T-helper 1 cell treated with Interleukin-12 subunit alpha and Interleukin-12 subunit beta and Interleukin-4 antibody, amounts not matched to agents 30 ng/mL and 1 ng/mL, for 36 hours (primary cell): Measurements from ENCODE around the gene PPP2R3A. TPM values are rescaled to one million over a fixed set of nuclear protein-coding genes. Genes with fewer than 3 reads are reported as not detected.

Source experiments
- intact Hi-C: fragments of 100-400 bp; cut with micrococcal nuclease; formaldehyde crosslinking; loops from one replicate; pipeline ENCODE4 v1.15.1; 2024
- total RNA-seq: library from RNA; stranded (reverse); gene quantifications from 2 replicates; pipeline ENCODE4 v1.2.3, GENCODE V29; 2022

PPP2R3A gene
- total RNA-seq, 1 donor from 2014 or later = not detected

DNA sequence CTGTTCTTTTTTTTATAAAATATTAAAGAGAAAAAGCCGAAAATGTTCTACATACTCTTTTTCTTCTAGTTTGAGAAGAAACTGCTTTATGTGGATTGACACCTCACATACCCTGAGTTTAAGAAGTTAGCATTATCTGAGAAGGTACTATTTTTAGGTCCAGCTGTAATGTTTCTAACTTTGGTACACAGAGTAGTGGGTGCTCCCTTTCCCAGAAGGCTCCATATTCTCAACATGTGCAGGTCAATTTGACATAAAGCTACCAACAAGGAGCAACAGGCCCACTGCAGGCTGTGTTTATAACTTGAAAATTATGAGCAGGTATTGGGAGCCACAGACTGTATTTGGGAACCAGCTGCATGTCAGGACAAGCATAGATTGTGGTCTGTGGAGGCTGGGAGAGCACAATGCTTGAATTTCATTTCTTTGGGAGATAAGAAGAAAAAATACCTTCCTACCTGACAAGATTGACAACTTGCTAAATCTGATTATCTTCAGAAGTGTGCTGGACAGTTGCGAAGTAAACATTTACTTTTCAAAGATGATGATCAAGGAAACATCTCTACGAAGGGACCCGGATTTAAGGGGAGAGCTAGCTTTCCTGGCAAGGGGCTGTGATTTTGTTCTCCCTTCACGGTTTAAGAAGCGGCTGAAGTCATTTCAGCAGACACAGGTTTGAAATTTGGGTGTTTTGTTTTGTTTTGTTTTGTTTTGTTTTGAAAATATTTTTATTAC, 57.2 kb downstream of the PPP2R3A start:
- intact Hi-C loops = no loop called here

DNA sequence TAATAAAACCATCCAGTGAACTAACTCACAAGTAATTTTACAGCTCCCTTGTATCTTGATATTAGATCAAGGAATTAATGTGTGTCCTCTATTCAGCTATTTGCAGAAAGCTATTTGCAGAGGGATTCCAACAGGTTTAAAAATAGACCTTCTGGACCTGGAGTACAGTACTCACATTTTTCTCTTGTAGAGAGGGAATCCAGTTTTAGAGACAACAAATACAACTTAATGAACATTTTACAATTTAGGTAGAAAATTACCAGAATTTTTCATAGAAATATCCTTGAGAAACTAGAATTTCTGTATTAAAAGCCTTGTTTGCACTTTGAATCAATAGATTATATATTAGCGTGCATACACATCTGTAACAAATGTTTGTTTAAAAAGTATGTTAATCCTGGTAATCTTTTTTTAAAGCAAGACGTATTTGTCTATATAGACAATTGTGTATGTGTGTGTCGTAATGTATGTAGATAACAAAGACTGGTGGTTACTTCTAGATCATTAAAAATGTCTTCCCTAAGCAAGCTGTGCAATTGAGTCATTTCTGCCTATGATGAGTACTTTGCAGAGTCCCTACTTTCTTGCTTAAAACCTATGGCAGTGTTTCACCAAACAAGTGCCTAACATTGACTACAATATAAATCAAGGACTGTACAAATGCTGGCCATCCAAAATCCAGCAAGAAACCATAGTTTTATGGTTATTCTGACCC, 57.9 kb downstream of the PPP2R3A start:
- intact Hi-C loops = no loop called here

DNA sequence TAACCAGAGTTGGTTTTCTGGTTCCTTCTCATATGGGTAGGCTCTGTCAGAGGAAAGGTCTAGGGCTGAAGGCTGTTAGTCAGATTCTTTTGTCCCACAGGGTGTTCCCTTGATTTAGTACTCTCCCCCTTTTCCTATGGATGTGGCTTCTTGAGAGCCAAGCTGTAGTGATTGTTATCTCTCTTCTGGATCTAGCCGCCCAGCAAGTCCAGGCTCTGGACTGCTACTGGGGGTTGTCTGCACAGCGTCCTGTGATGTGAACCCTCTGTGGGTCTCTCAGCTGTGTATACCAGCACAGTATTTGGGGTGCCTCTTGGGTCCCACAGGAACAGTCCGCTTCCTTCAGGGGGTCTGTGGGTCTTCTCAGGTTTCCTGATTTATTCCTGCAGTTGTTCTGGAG, 70.8 kb downstream of the PPP2R3A start:
- intact Hi-C loops = no loop called here

DNA sequence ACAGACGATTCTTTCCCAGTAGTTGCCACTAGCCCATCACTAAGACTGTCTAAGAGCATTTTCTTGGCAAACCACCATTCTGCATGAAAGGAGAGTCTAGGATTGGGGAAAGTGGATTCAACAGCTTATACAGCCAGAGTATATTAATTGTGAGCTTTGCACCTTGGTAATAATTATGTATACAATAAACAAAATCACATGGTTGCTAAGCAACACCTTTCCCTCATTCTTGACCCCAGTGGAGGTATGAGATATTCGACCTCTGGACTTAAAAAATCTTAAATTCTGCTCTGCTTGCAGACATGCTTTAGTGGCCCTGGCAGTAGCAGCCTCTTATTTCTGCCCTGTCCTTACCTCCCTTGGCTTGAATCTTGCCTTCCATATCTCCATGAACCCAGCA, 73.1 kb downstream of the PPP2R3A start:
- intact Hi-C loops = no loop called here

DNA sequence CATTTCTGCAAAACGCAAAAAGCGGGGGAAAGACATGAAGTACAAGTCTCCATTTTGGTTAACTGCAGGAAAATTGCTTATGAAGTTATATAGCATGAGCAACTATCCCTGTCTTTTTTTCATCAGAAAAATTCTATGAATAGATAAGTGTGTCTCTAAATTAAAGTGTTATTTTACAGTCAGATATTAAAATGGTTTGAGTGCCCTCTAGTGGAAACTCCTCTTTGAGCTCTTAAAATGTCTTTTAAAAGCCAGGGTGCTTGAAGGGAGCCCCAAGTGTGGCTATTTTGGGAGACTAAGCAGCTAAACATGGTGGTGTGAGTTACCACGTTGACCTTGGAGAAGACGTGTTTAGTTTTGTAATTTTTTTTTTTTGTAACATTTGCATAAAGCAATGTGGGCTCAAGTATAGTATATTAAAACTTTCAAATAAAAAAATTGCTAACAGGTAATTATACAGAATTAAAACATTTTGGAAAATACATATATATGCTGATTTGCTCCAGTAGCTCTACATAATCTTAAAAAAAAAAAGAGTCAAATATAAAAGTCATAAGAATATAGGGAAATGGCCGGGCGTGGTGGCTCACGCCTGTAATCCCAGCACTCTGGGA, 77.2 kb downstream of the PPP2R3A start:
- intact Hi-C loops = loop anchor here (1.0 to 5.0 kb wide), 3 partner anchors 145 to 1442 kb away; partner anchors contain the start of gene EPHB1

DNA sequence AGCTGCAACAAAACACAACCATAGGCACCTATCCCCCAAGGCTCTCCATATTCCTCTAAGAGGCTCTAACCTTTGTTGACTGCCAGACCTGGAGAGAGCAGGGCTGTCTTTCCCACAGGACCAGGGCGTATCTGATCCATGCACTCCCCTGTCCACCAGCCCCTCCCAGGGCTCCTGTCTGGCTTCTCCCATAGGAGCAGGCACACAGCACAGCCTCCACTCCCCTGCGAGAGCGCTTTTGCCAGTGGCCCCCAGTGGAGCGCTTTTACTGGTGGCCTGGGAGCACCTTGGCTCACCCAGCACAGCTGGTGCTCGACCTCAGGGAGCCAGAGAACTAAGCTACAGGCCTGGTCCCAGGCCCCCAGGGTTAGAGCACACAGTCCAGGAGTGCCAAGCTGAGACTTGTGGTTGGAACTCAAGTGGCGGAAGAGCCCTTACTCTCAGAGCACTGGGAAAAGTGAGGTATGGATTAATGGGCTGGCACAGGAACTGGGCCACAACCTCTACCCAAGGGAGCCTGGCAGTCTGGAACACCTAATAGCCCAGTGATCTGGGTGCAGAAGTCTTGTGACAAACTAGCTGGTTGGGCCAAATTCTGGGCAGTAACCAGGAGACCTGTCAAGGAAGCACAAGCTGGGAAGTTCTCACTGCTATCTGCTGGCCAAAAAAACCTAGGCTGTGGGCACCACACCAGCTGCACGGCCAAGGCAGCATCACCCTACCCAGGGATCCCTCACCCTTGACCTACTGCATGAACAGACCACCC, 79.6 kb downstream of the PPP2R3A start:
- intact Hi-C loops = loop anchor here (5.0 kb wide), 1 partner anchor 148 kb away; no protein-coding TSS in a partner anchor

DNA sequence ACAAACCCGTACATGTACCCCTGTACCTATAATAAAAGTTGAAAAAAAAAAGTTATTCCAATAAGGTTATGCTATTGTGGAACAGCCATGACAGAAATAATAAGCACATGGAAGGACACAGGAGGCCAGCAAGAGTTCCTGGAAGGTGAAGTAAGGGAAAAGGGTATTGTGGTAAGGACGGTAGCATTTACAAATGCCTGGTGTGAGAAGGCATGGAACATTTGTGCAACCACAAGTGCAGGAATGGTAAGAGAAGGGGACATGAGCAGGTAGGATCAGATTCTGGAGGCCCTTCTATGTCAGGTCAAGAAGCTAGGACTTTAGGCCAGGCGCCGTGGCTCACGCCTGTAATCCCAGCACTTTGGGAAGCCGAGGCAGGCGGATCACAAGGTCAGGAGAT, 82.5 kb downstream of the PPP2R3A start:
- intact Hi-C loops = no loop called here

DNA sequence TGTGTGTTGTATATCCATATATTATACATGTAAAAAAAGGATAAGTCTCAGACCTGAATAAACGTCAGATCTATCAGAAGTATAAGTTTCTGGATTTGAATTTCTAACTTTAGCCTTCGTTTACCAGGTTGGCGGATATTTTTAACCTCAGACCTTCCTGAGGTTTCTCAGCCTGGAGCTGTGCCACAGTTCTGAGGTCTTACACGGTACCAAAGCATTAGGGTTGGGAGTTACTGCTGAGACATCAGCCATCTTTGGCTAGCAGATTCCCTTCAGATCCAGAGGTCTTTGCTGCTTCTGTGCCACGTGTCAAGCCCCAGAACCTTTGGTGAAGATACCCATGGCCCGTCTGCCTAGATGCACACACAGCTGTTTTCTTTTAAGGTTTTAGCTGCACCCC, 84.7 kb downstream of the PPP2R3A start:
- intact Hi-C loops = no loop called here

DNA sequence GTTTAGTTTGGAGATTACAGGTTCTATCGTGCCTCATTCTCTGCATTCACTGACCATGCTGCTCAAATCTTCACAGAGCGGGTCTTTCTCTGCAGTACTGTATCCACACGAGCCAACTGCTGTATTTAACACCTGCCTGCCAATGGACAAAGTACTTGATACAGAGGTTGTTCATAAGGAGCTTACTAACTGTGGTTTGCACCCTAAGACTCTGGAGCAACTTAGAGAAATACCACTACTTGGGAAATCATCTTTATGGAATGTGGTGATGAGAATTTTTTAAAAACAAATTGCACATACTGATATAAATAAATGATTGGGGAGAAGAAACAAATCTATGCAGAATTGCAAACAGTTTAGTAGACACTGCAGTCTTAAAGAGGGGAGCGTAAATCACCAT, 90.0 kb downstream of the PPP2R3A start:
- intact Hi-C loops = no loop called here

DNA sequence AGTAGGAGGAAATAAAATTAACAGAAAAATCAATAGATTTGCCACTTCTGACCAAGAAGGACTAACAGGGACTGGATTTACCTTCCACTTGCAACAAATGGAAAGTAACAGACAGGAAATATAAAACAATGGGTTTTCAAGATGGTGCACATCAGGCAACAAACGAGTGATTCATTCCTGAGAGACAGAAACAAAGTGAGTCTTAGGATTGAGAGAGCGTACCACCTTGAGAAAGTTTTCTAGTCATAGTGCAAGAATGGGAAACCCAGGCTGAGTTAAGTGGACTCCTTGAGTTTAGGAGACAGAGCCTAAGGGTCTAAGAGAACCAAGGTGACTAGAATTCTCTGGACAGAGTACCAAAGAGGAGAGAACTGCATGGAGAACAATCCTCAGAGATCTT, 101.7 kb downstream of the PPP2R3A start:
- intact Hi-C loops = no loop called here

DNA sequence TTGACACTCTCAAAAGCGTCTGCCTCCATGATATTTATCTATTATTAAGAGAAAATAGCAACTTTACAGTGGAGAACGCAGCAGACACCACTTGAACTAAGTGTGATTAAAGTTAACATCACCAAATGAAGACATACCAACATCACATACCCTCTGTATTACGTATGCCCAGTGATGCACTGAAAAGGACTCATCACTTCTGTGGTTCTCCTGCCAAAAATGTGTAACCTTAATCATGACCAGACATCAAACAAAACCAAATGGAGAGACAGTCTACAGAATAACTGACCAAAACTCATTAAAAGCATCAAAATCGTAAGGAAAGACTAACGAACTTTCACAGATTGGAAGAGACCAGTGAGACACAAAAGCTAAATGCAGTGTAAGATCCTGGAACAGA, 103.2 kb downstream of the PPP2R3A start:
- intact Hi-C loops = no loop called here

DNA sequence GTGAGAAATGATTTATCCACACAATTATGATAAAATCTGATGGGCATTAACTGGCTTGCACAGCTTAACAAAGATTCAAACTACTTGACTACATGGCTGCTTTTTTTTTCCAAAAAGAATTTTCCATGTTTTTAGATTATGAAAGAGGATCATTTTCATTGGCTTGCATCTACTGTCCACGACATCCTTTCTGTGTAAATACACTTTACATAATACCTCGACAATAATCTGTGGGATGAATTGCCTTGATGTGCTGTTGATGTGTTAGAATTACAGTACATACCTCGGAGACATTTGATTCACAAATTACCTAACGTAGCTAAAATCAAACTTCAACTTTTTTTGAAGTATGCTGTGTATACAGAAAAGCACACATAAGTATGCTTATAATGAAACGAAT, 104.4 kb downstream of the PPP2R3A start:
- intact Hi-C loops = no loop called here

DNA sequence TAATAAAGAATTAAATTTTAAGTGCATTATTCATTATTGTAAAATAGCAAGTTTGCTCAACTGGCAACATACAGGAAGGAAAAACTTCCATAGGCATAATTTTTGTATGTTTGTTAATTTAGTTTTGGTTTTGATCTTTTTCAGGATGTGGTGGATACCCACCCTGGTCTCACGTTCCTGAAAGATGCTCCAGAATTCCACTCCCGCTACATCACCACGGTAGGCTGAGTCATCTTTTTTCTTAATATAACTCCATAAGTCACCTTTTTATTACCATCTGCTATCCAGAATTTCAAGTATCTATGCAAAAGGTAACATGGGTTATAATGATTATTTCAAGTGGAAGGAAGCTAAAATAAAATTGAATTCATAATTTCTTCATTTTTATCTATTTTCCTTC, 104.8 kb downstream of the PPP2R3A start:
- intact Hi-C loops = no loop called here

DNA sequence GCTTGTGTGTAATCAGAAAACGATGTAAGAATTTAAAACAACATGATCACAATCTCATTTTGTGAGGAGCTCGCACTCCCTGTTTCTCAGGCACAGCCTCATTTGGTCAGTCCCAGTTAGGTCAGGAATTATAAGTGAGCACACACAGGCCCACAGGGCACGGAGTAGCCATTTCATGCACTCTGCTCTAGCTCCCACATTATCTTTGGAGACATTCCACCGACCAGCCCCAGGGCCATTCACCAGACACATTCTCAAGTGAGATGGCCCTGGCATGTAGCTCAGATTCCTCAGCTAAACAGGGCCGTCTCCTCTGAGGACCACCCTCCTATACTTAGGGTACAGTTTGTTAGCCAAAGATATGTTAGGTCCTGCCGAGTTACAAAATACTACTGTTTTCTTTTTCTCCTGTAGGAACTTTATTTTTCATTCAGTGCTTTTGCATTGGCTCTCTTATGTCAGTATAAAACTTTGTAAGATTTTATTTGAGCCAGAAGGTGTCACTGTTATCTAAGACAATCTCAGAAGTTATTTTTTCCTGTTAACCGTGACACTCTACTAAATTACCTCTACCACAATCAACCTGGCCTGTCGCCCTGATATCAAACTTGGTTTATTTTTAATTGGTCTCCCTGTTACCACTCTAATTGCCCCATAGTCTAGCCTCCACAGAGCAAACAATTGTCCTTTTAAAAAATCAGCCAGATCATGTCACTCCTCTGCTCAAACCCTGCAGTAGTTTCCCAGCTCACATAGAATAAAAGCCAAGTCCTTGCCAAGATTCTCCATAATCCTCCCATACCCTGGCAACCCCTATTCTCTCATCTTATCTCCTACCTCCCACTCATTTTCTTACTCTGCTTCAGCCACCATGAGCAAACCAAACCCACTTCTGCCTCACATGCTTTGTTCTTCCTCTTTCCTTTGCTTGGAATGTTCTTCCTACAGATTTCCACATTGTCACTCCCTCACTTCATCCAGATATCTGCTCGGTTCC, 105.7 kb downstream of the PPP2R3A start:
- intact Hi-C loops = no loop called here

DNA sequence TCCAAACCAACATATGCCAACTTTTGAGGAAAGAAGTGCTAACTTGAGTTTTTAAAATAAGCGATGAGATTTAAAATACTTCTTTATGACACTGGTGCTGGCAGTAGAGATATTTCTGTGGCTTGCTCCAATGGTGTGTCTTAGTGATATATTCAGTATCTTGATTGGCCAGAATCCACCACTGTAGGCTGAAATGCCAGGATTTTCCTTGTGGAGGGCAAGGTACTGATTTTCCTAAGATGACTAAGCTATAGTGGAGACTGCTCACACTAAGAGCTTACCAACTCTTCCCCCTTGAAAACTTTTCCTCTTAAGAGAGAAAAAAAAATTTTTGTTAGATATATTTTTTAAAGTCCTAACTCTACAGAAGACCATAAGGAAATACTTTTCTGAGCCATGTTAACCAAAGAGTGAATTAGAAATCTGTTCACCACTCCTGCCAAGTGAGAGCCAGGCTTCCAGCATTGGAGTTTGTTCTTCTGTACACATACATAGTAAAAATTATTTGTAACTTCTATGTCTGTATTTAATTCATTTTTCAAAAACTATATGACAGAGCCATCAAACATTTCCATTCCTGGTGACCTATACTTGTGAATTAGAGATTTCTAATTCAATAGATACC, 109.1 kb downstream of the PPP2R3A start:
- intact Hi-C loops = loop anchor here (1.0 to 5.0 kb wide), 13 partner anchors 104 to 1872 kb away; partner anchors contain the start of genes MSL2, NCK1, PCCB and STAG1

DNA sequence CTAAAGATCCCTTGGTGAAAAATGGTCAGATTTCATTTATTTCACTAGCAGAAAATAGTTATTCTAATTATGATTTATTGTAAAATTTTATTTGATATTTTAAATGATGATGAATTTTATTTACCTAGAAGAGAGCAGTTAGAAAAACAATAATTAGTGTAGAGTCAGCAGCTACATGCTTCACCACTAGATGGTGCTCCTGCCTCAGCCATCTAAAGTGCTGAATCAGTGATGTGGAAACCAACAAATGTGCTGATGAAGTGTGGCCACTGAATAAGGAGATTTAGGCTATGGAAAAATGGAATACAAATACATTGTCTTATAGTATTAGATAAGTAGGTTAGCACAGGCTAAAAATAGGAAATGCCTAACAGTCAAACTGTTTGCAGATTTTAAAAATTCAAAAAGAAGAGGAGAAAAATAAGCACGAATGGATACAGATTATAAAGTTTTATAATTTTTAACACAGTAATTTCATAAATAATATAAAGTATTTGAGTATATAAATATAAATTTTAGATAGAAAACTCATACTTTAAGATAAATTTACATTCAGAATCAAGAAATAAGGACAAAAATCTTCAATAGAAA, 109.8 kb downstream of the PPP2R3A start:
- intact Hi-C loops = loop anchor here (1.0 to 5.0 kb wide), 13 partner anchors 103 to 1871 kb away; partner anchors contain the start of genes MSL2, NCK1, PCCB and STAG1

DNA sequence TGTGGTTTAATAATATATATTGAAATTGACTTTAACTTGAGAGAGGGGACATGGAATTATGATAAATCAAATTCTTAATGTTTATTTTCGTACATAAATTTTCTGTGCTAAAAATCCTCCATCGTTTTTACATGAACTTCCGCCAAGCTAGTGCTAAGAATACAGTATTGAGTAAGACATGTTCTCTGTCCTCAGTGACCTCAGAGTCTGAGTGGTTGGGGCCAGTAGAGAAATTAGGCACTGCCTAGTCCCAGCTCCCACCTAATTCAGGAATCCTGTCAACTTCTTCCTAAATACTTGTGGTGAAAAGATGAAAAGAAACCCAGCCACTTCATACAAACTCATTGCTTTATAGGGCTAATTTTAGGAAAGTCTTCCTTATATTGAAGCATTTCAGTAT, 110.3 kb downstream of the PPP2R3A start:
- intact Hi-C loops = loop anchor here (1.0 to 5.0 kb wide), 13 partner anchors 103 to 1870 kb away; partner anchors contain the start of genes MSL2, NCK1, PCCB and STAG1

DNA sequence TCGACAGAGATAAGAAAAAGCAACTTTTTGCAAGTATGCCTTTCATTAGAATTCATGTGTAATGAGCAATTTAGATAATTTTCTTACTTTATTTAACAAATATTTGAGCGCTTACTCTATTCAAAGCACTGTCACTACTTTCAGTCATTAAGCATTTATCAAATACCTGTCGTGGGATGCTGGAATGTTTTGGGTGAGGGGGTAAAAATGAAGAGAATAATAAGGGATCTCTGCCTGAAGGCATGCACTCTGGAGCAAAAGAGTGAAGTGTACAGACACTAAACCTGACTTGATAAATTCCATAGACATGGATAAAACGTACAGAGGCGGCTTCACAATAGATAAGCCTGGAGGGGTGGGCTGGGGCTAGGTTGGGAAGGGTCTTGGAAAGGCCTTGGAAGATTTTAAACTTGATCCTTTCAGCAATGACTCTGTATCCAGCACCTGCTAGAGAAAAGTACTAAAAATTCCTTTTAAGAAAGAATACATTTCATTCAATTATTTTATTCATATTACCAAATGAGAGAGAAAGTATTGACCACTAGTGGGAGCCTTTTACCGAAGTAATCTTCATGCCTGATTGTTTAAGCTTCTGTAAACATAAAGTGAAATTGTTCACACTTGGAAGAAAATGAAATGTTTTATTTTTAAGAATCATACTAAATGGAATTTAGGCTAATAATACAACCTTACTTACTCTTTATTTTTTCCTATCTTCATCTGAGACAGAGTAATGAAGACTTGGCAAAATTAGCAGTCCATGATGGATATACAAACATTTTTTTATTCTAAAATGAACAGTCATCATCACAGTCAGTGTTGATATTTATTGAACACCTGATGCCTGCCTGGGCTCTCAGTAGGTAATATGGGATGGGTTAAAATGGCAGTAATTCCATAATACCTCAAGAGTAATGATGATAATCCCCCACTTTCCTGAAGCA, 113.2 kb downstream of the PPP2R3A start:
- intact Hi-C loops = loop anchor here (1.0 to 5.0 kb wide), 3 partner anchors 214 to 954 kb away; no protein-coding TSS in a partner anchor
